Measurements from ENCODE around the gene COTL1.

The COTL1 gene, protein sequence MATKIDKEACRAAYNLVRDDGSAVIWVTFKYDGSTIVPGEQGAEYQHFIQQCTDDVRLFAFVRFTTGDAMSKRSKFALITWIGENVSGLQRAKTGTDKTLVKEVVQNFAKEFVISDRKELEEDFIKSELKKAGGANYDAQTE

DNA sequence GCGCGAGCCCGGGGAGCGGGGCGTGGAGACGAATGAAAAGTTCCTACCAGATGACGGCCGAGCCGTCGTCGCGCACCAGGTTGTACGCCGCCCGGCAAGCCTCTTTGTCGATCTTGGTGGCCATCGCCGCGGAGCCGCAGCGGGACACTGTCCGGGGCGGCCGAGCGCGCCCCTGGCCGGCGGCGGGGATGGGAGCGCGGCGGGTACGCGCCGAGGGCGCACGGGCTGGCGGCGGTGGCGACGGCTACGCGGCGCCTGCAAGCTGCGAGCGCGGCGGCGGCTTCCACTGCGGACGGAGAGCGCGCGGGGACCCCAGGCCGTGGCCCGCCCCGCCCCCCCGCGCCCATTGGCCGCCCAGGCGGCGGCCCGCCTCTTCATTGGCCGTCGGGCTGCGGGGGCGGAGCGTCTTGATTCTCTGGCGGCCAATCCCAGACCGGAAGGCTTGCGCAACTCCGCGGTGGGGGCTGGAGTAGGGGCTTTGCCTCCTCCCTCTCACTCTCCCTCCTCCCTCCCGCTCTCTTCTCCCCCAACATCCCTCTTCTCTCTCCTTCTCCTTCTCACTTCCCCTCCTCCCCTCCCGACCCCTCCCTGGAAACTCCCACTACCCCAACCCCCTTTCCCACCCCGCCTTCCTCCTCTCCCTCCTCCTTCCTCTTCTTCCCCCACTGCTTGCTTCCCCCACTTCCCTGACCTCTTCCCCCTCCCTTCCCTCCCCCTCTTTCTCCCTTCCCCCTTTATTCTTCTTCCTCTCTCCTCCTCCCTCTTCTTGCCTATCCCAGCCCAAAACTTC lies at the start of gene COTL1:
Gene COTL1, minus strand, starts transcription at position 288 of the 790 bp plus-strand sequence. Its CDS starts 164 bp downstream, at position 124.
- DNase-seq, result peak; percentile 95

DNA sequence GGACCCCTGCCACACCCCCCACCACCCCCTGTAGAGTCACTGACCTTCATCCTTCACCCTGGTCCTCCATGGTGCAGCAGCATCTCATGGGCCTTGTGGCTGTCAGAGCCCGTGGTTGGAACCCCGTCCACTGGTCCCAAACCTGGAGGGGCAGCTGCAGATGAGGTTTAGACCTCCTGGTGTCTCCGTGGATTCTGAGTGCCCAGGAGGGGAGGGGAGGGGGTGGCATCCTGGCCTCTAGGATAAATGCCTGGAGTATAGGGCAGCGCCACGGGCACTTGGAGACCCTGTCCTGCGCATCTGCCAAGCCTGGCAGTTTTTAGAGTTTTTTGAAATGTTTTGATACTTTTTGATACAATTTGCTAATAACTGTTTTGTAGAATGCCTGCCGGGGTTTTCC lies 48.0 kb upstream of the COTL1 start:
- no peak for DNase-seq

DNA sequence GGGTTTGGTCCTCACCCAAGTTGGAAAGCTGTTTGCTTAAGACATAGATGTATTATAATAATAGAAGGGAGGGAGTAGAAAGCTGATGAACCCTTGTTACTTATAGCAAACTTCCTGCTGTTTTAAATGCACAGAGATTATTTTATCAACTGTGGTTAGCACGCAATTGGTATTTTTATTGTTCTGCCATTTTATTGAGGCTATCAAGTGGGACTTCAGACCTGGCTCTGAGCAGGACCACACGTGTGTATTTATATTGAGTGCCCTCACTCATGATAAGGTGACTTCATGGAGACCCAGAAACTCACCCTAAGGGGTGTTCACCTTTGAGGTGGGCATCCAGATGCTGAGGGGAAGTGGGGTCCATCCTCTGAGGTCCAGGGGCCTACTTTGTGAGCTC lies 47.5 kb upstream of the COTL1 start:
- DNase-seq, result no peak

DNA sequence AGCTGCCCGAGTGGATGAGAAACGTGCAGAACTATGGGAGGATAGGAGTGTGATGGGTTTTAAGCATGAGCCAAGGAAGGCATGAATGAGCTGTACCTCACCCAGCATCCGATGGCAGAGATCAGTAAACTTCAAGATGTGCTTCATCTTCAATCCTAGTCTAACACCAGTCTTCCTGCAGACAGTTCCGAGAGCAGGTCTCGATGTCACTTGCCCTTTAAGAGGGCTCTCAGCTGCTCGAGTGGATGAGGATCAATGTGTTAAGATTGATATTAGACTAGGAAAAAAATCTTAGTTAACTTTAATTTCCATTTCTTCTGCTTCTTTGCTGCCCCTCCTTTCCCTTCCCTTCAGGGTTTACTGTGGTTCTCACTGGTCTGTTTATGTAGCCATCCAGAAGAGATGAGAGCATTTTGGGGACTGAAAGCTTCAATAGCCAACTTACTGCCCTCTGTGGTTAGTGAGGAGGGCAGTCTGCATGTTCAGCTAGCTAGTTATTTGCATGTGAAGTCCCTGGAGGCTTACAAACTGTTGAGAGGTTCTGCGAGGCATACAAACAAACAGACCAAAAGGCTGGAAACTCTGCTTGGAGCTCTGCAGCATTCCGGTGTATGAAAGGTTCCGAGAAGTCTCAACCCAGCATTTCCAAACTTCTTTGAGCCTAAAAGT lies 45.7 kb upstream of the COTL1 start:
- DNase-seq, result no peak

DNA sequence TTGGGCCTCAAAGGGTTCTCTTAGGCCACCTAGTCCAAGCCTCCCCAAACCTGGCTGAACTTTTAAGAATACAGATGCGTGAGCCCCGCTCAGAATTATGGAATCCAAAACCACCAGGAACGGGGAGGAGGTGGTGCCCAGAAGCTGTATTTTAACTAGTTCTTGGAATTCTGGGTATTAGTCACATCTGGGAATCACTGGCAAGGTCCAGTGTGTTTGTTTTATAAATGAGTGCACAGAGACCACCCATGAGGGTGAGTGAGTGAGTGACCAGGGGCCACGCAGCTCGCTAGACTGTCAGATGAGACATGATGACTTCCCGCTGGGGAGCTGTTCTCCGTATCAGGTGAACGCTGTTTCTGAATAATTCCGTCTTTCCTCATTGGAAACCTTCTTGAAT lies 44.6 kb upstream of the COTL1 start:
- no peak for DNase-seq

DNA sequence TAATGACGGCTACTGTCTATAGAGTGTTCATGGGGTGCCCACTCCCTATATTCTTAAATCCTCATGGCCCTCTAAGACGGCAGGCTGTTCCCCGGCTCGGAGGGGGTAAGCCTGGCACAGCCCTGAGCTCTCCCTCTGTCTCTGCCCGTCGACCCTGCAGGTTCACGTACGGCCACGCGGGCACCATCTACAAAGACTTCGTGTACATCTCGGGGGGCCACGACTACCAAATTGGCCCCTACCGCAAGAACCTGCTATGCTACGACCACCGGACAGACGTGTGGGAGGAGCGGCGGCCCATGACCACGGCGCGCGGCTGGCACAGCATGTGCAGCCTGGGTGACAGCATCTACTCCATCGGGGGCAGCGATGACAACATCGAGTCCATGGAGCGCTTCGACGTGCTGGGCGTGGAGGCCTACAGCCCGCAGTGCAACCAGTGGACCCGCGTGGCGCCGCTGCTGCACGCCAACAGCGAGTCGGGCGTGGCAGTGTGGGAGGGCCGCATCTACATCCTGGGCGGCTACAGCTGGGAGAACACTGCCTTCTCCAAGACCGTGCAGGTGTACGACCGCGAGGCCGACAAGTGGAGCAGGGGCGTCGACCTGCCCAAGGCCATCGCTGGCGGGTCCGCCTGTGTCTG lies 43.7 kb upstream of the COTL1 start:
- DNase-seq, result no peak

DNA sequence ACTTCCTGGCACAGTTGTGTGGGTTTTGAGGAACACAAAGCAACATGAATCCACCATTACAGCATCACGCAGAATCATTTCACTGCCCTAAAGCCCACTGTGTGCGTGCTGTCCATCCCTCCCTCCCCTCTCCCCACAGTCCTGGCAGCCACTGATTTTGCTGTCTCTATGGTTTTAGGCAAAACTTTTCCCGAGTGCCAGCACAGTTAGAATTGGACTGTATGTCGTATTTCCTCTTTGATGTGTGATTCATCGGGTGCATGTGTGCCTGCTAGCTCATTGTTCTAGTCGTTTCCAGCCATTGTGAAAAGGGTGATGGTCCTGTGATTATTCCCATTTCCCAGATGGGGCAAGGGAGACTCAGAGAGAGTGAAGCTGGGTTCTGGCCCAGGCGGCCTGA lies 43.1 kb upstream of the COTL1 start:
- no peak for DNase-seq

DNA sequence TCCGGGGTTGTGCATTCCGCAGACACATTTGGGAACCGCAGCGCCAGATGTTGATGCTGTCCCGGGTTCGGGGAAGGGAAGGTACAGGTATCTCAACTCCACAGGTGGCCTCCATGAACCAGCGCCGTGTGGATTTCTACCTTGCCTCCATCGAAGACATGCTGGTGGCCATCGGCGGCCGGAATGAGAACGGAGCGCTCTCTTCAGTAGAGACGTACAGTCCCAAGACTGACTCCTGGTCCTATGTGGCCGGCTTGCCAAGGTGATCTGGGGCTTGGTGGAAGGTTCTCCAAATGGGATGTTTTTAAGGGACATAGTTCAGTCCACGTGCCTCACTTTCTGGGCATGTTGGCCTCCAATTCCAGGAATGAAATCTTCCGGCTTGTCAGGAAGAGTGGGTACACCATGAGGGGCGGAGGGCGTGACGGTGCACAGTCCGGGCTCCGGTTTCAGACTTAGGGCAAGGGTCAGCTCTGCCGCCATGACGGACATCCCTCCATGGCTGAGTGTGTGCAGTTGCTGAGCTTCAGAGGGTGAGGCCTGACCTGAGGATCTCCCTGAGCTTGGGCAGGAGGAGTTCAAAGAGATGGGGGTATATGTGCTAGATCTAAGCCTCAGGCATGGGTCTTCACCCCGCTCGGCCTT lies 41.9 kb upstream of the COTL1 start:
- no peak for DNase-seq

DNA sequence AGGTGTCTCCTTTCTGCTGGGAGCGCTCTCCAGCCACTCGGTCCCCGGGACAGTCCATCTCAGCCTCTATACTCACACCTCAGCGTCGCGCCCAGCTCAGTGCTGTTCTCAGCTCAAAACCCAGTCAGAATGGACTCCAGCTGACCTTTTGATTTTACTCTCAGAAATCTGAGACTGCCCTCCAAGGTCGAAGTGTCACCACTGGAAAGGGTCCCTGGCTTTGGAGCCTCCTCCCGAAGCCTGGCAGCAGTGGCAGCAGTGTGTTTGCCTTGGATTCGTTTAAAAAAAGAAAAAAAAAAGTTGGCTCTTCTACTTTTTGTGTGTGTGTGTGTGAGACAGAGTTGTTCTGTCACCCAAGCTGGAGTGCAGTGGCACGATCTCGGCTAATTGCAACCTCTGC lies 40.8 kb upstream of the COTL1 start:
- DNase-seq, result no peak

DNA sequence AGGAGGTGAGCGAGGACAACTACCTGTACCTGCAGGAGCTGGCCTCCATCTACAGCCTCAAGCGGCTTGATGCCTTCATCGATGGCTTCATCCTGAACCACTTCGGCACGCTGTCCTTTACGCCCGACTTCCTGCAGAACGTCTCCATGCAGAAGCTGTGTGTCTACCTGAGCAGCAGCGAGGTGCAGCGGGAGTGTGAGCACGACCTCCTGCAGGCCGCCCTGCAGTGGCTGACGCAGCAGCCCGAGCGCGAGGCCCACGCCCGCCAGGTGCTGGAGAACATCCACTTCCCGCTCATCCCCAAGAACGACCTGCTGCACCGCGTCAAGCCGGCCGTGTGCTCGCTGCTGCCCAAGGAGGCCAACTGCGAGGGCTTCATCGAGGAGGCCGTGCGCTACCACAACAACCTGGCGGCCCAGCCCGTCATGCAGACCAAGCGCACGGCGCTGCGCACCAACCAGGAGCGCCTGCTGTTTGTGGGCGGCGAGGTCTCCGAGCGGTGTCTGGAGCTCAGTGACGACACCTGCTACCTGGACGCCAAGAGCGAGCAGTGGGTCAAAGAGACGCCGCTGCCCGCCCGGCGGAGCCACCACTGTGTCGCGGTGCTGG lies 39.5 kb upstream of the COTL1 start:
- DNase-seq, result no peak

DNA sequence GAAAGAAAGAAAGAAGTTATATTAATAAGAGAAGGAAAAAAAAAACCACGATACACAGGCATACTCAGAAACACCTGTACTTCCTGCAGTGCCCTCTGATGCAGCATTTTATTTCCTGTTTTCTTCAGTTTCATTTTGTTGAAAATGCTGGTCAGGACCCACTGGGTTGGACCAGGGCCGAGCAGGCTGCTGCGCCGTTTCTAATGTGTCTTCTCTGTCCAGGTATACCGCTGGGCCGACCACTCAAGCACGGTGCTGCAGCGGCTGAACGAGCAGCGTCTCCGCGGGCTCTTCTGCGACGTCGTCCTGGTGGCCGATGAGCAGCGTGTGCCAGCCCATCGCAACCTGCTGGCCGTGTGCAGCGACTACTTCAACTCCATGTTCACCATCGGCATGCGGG lies 38.8 kb upstream of the COTL1 start:
- no peak for DNase-seq

DNA sequence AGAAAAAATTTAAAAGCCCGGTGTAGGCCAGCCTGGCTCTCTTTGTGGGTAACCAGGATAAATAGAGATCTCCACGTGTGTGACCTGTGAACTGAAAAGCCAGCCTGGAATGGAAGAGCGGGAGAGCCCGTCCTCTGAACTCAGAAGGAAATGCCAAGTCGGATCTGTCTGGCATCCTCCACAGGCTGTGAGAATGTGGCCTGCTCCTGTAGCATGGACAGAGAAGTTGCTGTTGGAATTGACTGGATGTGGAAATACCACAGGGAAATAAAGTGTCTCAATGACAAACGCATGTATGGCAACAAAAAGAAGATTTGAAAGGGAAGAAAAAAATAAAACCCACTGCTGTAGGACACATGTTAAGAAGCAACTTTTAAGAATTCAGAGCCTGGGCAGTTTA lies 37.1 kb upstream of the COTL1 start:
- DNase-seq, result no peak

DNA sequence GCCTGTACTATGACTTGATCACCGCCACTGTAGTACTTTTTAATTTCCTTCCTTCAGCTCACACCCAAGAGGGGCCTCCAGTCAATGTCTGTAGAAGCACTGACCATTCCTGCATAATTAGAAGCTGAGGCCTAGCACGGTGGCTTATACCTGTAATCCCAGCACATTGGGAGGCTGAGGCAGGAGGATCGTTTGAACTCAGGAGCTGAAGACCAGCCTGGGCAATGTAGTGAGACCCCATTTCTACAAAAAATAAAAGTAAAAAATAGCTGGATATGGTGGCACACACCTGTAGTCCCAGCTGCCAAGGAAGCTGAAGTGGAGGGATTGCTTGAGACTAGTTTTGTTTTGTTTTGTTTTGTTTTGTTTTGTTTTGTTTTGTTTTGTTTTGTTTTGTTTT lies 36.4 kb upstream of the COTL1 start:
- DNase-seq, result no peak

DNA sequence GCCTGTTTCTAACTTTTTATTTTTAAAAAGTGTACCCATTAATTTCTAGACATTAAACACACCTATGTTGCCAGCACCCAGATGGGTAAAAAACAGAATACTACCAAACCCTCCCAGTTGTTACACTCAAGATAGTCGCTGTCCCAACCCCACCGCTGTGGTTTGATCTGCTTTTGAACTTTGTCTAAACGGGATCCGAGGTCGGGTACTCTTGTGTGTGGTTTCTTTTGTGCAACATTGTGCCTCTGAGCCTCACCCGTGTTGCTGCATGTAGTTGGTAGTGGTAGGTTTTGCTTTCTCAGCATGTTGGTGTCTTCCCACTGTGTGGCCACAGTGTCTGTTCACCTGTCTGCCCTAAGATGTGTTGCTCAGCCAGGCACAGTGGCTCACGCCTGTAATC lies 34.7 kb upstream of the COTL1 start:
- peak; percentile 42 for DNase-seq

DNA sequence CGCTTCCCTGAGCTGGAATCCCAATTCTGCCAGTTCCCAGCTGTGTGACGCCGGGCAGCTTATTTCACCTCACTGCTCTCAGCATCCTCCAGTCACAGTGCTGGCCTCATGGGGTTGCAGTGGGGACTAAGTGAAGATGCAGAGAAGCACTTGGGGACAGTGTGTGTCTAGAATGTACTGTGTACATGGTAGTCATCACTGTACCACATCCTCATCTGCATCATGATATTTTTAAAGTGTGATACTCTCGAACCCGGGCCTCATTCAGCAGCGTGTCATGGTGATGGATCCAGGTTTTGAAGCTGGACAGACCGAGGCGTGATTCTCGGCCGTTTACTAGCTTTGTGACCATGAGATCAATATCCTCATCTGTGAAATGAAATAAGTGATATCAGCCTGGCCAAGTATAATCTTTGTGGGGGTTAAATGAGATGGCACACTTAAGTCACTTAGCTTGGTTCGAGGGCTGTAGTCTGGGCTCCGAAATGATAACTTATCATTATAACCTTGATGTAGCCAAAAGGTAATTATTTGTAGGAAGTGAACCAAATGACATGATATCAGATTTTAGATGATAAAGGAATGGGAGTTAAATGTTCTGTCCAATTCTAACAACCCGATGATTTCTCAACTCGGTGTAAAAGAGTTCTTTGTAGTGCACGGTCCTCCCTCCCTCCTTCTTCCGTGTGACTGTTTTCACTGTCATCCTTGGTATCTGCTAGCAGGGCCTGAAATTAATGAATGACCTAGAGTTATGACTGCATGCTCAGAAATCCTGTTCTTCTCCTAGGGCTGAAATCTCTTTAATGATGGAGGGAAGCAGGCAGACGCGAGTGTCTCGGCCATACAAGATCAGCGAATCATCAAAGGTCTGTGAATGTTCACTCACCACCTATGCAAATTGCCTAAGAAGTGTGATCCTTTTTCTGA lies 32.4 kb upstream of the COTL1 start:
- no peak for DNase-seq

DNA sequence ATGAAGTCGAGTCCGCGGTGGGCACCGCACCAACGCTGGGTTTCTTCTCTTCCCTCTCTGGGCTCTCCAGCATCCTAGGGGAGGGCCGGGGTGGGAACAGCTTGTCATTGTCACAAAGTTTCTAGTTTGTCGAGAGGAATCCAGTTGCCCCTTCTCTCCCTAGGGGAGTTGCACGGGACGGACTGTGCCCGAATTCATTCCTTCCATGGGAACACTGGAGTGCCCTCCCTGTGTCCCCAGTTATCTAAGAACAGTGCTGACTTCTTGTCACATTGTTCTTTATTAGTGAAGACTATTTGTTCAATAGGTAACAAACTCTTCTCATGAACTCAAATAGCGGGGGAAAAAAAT lies 31.6 kb upstream of the COTL1 start:
- DNase-seq, result no peak

DNA sequence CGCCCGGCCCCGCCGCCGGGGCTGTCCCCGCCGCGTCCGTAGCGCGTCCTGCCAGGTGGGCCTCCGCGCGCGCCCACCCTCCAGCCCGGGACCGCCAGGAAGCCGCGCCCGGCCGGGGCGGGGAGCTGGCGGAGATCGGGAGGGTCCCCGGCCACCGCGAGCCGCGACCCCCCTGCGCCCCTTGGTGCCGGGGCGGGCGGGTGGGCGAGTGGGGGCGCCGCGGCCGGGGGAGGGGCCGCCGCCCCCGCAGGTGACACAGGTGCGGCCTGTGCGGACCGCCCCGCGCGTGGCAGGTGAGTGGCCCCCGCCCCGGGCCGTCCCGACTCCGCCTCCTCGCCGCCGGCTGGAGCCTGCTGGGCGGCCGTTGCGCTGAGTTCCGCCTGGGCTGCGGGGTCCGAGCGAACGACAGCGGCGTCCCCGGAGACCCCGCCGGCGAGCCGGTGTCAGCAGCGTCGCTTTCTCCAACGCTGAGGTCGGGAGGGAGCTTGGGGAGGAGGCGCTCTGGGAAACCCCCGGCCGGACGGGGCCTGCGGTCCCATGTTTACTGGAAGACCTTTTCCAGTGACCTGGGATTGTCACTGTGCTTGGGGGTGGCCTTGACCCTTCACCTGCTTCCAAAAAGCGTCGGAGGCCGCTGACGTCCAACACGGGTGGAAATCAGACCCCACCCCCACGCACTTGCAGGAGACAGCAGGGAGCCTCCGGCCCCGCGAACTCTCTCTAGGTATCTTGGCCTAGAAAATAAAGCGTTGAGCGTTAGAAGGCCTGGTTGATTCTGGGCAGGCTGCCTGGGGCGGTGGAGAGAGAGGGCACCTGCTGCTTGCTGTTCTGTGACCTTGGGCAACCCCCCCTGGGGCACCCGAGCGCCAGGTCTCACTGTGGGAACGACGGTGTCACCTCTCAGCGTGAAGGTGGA lies 31.0 kb upstream of the COTL1 start:
- peak; percentile 57 for DNase-seq

DNA sequence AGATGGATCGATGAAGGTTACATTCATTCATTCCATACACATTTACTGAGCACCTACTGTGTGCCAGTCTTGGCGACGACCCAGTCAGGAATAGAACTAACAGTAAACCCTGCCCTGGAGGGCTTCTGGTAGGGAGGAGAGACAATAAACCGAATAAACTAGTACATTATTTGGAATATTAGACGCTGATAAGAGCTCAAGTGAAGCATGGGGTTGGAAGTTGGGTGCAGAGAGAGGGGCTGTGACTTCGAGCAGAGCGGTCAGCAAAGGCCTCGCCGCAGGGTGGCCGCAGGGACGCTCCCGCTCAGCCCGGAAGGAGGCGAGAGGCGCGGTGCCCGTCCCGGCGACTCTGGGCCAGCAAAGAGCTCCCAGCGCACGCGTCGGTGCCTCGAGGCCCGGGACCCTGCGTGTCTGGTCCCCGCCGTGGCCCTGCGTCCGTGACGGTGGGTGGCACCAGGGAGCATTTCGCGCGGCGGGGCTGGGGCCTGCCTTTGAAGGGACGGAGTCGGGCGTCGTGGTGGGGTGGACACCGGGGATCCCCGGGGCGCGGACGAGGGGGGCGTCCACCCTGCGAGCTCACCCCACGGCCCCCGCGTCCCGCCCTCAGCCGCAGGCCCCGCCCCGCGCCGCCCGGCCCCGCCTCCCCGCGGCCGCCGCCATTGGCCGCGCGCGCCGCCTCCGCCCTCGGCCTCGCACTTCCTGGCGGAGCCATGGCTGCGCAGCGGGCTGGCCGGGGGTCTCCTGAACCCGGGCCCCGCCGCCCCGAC lies 30.1 kb upstream of the COTL1 start, which contains the start of gene KLHL36:
Gene KLHL36, plus strand, starts transcription at position 684 of the 767 bp plus-strand sequence. CDS start 2,357 bp downstream, outside the sequence.
- DNase-seq, result peak; percentile 72

DNA sequence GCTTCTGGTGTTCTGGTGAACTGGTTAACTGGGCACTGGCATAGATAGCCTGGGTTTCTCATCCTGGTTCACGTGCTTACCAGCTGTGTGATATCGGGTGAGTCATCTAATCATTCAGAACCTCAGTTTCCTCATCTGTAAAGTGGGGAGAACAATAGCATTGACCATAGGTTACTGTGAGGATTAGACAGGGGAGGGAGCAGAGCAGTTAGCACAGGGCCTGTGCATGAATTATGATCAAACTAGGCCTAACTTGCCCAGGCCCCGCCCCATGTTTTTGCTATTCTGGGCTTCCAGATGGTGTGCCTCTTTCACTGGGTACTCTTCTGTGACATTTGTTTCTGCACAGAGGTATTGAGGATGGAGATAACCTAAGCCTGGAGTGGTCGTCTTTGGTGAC lies 25.8 kb upstream of the COTL1 start:
- no peak for DNase-seq

DNA sequence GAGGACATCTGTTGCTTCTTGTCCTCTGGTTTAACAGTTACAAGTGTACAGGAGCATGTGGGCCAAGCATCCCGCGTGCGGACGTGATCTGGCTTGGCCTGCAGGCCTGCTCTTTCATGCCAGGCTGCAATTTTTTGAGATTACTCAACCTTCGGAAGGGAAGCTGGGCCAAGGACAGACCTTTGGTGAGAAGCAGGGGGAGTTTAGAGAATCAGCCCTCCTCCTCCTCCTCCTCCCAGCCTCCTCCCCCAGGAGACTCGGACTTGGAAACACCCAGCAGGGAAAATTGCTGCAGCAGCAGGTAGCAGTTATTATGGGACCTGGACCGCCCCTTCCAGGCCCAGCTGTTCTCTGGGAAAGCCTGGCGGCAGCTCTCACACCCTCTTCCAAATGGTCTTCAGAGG lies 25.3 kb upstream of the COTL1 start:
- no peak for DNase-seq

Measured in CD4-positive, alpha-beta T cell treated with Interleukin-15 for 1 hour (primary cell).